ENCODE results near the gene ZBTB11. TPM values are rescaled to one million over a fixed set of nuclear protein-coding genes. Genes with fewer than 3 reads are reported as not detected.
"Not testable (repeated sequence)": the region's sequence is repeated elsewhere in the genome, so short reads cannot be mapped to it uniquely, and the experiment has no call there.

The ZBTB11 gene
- total RNA-seq, 4 donors from 2014 or later = 28.0 to 43.6 (median 35.9) TPM

GRCh38 chr3:101703169-101703568, 26.2 kb upstream of the ZBTB11 start:
- no peaks in the 10 kb centered on the region for H3K9me3 ChIP-seq
- no peaks in the 10 kb centered on the region for H3K36me3 ChIP-seq
- DNase-seq = no peak
- 91 to 93% methylated on average over 2 of the region's 2 CpGs for WGBS, 2 donors
- intact Hi-C loops (cut with DNase I) = no loop called here
- no peak overlapping the region for H3K4me3 ChIP-seq (replicated peaks in 1 of 3)
- TF ChIP-seq POLR2A (IDR thresholded peaks at IDR 0.05) (no peak), CTCF (IDR thresholded peaks at IDR 0.05) (no peak)
- H3K27me3 ChIP-seq = no peaks in the 10 kb centered on the region
- peaks cover 3 to 28% of the 10 kb centered on the region in 2 donors for H3K4me1 ChIP-seq
- peak overlapping the region in 1 of 3 donors; percentile 24 for H3K27ac ChIP-seq

GRCh38 chr3:101702726-101703125, 25.8 kb upstream of the ZBTB11 start:
- H3K27ac ChIP-seq = no peak overlapping the region
- peak in 1 of 2 donors; percentile 27 for DNase-seq
- no peak overlapping the region for H3K4me3 ChIP-seq (replicated peaks in 1 of 3)
- intact Hi-C loops (cut with DNase I) = no loop called here
- H3K27me3 ChIP-seq = no peaks in the 10 kb centered on the region
- no peaks in the 10 kb centered on the region for H3K9me3 ChIP-seq
- TF ChIP-seq POLR2A (IDR thresholded peaks at IDR 0.05) (no peak), CTCF (IDR thresholded peaks at IDR 0.05) (no peak)
- H3K36me3 ChIP-seq = no peaks in the 10 kb centered on the region
- H3K4me1 ChIP-seq = peaks cover 3 to 28% of the 10 kb centered on the region in 2 donors
- WGBS, 2 donors = 68 to 76% methylated on average over 1 of the region's 1 CpG

GRCh38 chr3:101701696-101702634, 25.0 kb upstream of the ZBTB11 start:
- no peaks in the 10 kb centered on the region for H3K36me3 ChIP-seq
- peaks cover 3 to 28% of the 10 kb centered on the region in 2 donors for H3K4me1 ChIP-seq
- 87 to 89% methylated on average over 7 of the region's 7 CpGs for WGBS, 2 donors
- no peak overlapping the region for H3K4me3 ChIP-seq (replicated peaks in 1 of 3)
- no peak for TF ChIP-seq POLR2A (IDR thresholded peaks at IDR 0.05)
- no peak for TF ChIP-seq CTCF (IDR thresholded peaks at IDR 0.05)
- H3K9me3 ChIP-seq = no peaks in the 10 kb centered on the region
- H3K27me3 ChIP-seq = no peaks in the 10 kb centered on the region
- DNase-seq = no peak
- H3K27ac ChIP-seq = no peak overlapping the region
- intact Hi-C loops (cut with DNase I) = no loop called here

GRCh38 chr3:101695779-101696372, 18.9 kb upstream of the ZBTB11 start:
- DNase-seq = no peak
- Histone ChIP-seq H3K27me3 (no peaks in the 10 kb centered on the region), H3K4me3 (replicated peaks in 1 of 3) (no peak overlapping the region), H3K36me3 (no peaks in the 10 kb centered on the region), H3K9me3 (no peaks in the 10 kb centered on the region), H3K27ac (no peak overlapping the region), H3K4me1 (peaks cover 8 to 10% of the 10 kb centered on the region in 2 donors)
- TF ChIP-seq POLR2A (IDR thresholded peaks at IDR 0.05) (no peak), CTCF (IDR thresholded peaks at IDR 0.05) (peak; percentile 51 to 80 (median 70))
- 38% methylated on average over 10 of the region's 10 CpGs for WGBS, 2 donors
- intact Hi-C loops (cut with DNase I) = no loop called here

GRCh38 chr3:101694836-101695235, 17.9 kb upstream of the ZBTB11 start:
- H3K27me3 ChIP-seq; H3K4me3 ChIP-seq (replicated peaks in 1 of 3); DNase-seq; H3K9me3 ChIP-seq; intact Hi-C loops (cut with DNase I); H3K36me3 ChIP-seq; H3K27ac ChIP-seq: not testable (repeated sequence)
- WGBS, 2 donors = 85 to 87% methylated on average over 4 of the region's 4 CpGs
- H3K4me1 ChIP-seq = peaks cover 9 to 16% of the 10 kb centered on the region in 2 donors
